Measurements from ENCODE around the gene PRDM15.

PRDM15 gene

DNA sequence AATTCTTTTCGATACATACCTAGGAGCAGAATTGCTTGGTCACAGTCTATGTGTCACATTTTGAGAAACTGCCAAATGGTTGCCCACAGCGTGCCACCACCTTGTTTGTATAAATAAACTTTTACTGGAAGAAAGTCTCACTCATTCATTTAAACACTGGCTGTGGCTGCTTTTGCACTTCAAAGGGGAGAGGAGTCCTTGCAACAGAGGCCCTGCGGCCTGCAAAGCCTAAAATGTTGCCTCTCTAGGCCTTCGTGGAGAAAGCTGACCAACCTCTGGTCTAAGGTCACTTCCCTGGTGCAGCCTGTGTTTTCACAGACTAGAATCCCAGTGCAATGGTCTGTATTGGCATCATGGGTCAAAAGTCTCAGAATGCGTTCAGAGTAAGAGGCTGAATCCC, 120.6 kb downstream of the PRDM15 start:
- Histone ChIP-seq H2BK120ac (ENCODE audit: insufficient read depth, low read length, poor library complexity) (no peak overlapping the region), H2BK5ac (ENCODE audit: low read depth, low read length, poor library complexity) (no peak overlapping the region), H3K18ac (ENCODE audit: low read length) (no peak overlapping the region), H3K4me2 (ENCODE audit: low read length) (no peak overlapping the region), H3K27me3 (ENCODE audit: insufficient read depth, low read length) (no peaks in the 10 kb centered on the region), H3K79me2 (ENCODE audit: control insufficient read depth, insufficient read depth, low read length, poor library complexity) (peaks cover 3% of the 10 kb centered on the region), H3K23ac (ENCODE audit: low read length) (no peak overlapping the region), H2BK12ac (ENCODE audit: low read length) (no peak overlapping the region), H3K4me3 (ENCODE audit: low read depth, low read length) (no peak overlapping the region), H3K36me3 (ENCODE audit: control insufficient read depth in 1 of 2, insufficient read depth in 2 of 2, low read length in 2 of 2) (peaks cover 3 to 5% of the 10 kb centered on the region in 2 experiments), H2AFZ (ENCODE audit: insufficient read depth, low read length, poor library complexity) (no peak overlapping the region), H3K4ac (ENCODE audit: low read depth, low read length) (no peak overlapping the region), H4K8ac (ENCODE audit: low read depth, low read length) (no peak overlapping the region), H3K79me1 (ENCODE audit: low read length) (peaks cover 7% of the 10 kb centered on the region), H3K14ac (ENCODE audit: low read length) (no peak overlapping the region), H3K27ac (ENCODE audit: low read depth, low read length) (no peak overlapping the region), H3K9me3 (ENCODE audit: insufficient read depth, low read depth, low read length) (no peaks in the 10 kb centered on the region), H3K4me1 (ENCODE audit: control insufficient read depth in 1 of 2, insufficient read depth in 2 of 2, low read length in 2 of 2) (peaks cover 25 to 27% of the 10 kb centered on the region in 2 experiments), H3K9ac (ENCODE audit: low read length) (no peak overlapping the region), H4K91ac (ENCODE audit: low read depth, low read length) (no peak overlapping the region), H2AK5ac (ENCODE audit: low read length) (no peak overlapping the region), H4K12ac (ENCODE audit: low read depth, low read length) (no peak overlapping the region)
- WGBS (ENCODE audit: extremely low coverage, insufficient coverage, insufficient read length), result no CpG with 5 or more reads among the region's 5 CpGs
- no peak for DNase-seq

GRCh38 chr21:41755934-41756773, 123.0 kb downstream of the PRDM15 start:
- no peaks in the 10 kb centered on the region for H3K79me2 ChIP-seq (ENCODE audit: control insufficient read depth, insufficient read depth, low read length, poor library complexity)
- peaks cover 20 to 22% of the 10 kb centered on the region in 2 experiments for H3K4me1 ChIP-seq (ENCODE audit: control insufficient read depth in 1 of 2, insufficient read depth in 2 of 2, low read length in 2 of 2)
- no peaks in the 10 kb centered on the region for H3K9me3 ChIP-seq (ENCODE audit: insufficient read depth, low read depth, low read length)
- H3K4ac ChIP-seq (ENCODE audit: low read depth, low read length), result no peak overlapping the region
- no peaks in the 10 kb centered on the region for H3K79me1 ChIP-seq (ENCODE audit: low read length)
- H3K9ac ChIP-seq (ENCODE audit: low read length), result no peak overlapping the region
- H2BK12ac ChIP-seq (ENCODE audit: low read length), result no peak overlapping the region
- no peak overlapping the region for H3K4me3 ChIP-seq (ENCODE audit: low read depth, low read length)
- H4K8ac ChIP-seq (ENCODE audit: low read depth, low read length), result no peak overlapping the region
- H2AK5ac ChIP-seq (ENCODE audit: low read length), result no peak overlapping the region
- no peak overlapping the region for H2AFZ ChIP-seq (ENCODE audit: insufficient read depth, low read length, poor library complexity)
- H3K18ac ChIP-seq (ENCODE audit: low read length), result no peak overlapping the region
- no peak for DNase-seq
- no CpG with 5 or more reads among the region's 33 CpGs for WGBS (ENCODE audit: extremely low coverage, insufficient coverage, insufficient read length)
- peaks cover 3 to 5% of the 10 kb centered on the region in 2 experiments for H3K36me3 ChIP-seq (ENCODE audit: control insufficient read depth in 1 of 2, insufficient read depth in 2 of 2, low read length in 2 of 2)
- H4K12ac ChIP-seq (ENCODE audit: low read depth, low read length), result no peak overlapping the region
- H2BK5ac ChIP-seq (ENCODE audit: low read depth, low read length, poor library complexity), result no peak overlapping the region
- no peak overlapping the region for H3K4me2 ChIP-seq (ENCODE audit: low read length)
- no peak overlapping the region for H3K14ac ChIP-seq (ENCODE audit: low read length)
- H2BK120ac ChIP-seq (ENCODE audit: insufficient read depth, low read length, poor library complexity), result no peak overlapping the region
- H3K23ac ChIP-seq (ENCODE audit: low read length), result no peak overlapping the region
- no peak overlapping the region for H4K91ac ChIP-seq (ENCODE audit: low read depth, low read length)
- H3K27me3 ChIP-seq (ENCODE audit: insufficient read depth, low read length), result no peaks in the 10 kb centered on the region
- no peak overlapping the region for H3K27ac ChIP-seq (ENCODE audit: low read depth, low read length)

DNA sequence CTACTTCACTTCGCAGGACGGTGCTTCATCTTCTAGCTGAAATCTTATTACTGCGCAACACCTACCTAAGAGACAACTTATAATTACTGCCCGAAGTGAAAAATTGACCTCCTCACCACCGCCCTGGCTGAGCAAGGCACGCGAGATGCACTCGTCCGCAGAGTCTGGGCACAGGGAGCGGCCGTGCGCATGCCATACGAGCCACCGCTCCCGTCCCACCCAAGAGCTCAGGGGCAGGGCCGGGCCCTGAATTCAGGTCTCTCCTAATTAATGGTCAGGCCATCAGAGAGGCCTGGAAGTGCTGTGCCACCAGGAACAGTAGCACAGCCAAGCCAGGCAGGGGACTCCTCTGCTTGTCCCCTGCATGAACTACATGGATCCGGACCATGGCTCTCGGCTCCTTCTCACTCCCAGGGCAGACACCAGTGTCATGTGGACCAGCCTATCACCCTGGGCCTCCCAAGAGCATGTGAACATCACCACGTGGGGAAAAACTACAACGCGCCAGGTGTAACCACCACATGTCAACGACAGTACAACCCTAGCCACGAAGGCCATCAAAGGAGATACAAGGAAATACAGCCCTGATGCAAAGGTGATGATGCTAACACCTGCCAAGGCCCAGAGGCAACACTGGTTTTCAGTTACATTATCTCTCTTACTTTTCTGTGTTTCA, 123.7 kb downstream of the PRDM15 start:
- Histone ChIP-seq H3K23ac (ENCODE audit: low read length) (no peak overlapping the region), H3K4me2 (ENCODE audit: low read length) (no peak overlapping the region), H4K8ac (ENCODE audit: low read depth, low read length) (no peak overlapping the region), H3K27me3 (ENCODE audit: insufficient read depth, low read length) (no peaks in the 10 kb centered on the region), H3K18ac (ENCODE audit: low read length) (no peak overlapping the region), H4K91ac (ENCODE audit: low read depth, low read length) (no peak overlapping the region), H3K4ac (ENCODE audit: low read depth, low read length) (no peak overlapping the region), H3K36me3 (ENCODE audit: control insufficient read depth in 1 of 2, insufficient read depth in 2 of 2, low read length in 2 of 2) (peaks cover 3 to 5% of the 10 kb centered on the region in 2 experiments), H3K79me2 (ENCODE audit: control insufficient read depth, insufficient read depth, low read length, poor library complexity) (no peaks in the 10 kb centered on the region), H3K14ac (ENCODE audit: low read length) (no peak overlapping the region), H4K12ac (ENCODE audit: low read depth, low read length) (no peak overlapping the region), H2AK5ac (ENCODE audit: low read length) (no peak overlapping the region), H3K9ac (ENCODE audit: low read length) (no peak overlapping the region), H3K4me1 (ENCODE audit: control insufficient read depth in 1 of 2, insufficient read depth in 2 of 2, low read length in 2 of 2) (peaks cover 20 to 21% of the 10 kb centered on the region in 2 experiments), H3K27ac (ENCODE audit: low read depth, low read length) (no peak overlapping the region), H2BK5ac (ENCODE audit: low read depth, low read length, poor library complexity) (no peak overlapping the region), H2BK12ac (ENCODE audit: low read length) (no peak overlapping the region), H3K4me3 (ENCODE audit: low read depth, low read length) (no peak overlapping the region), H3K79me1 (ENCODE audit: low read length) (no peaks in the 10 kb centered on the region), H3K9me3 (ENCODE audit: insufficient read depth, low read depth, low read length) (no peaks in the 10 kb centered on the region), H2BK120ac (ENCODE audit: insufficient read depth, low read length, poor library complexity) (no peak overlapping the region), H2AFZ (ENCODE audit: insufficient read depth, low read length, poor library complexity) (no peak overlapping the region)
- peak in 1 of 2 donors; percentile 40 for DNase-seq
- no CpG with 5 or more reads among the region's 23 CpGs for WGBS (ENCODE audit: extremely low coverage, insufficient coverage, insufficient read length)

DNA sequence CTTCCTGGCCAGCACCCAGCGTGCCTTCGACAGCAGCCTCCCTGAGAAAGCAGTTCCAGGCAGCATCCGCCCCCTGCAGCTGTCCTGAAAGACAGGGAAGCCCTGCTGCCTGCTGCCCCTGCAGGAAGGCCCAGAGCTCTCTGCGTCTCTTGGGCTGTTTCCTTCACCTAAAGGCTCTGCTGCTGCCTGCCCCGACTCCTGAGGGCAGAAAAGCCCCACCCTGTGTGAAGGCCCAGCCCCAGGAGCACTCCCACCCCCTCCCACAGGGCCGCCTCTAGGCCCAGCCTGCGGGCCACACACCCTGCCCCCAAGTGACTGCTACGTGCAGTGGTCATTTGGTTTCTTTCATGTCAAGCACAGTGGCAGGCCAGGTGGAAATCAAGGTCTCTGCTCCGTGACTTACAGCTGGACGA, 124.7 kb downstream of the PRDM15 start:
- Histone ChIP-seq H3K4me2 (ENCODE audit: low read length) (no peak overlapping the region), H2BK120ac (ENCODE audit: insufficient read depth, low read length, poor library complexity) (no peak overlapping the region), H3K18ac (ENCODE audit: low read length) (no peak overlapping the region), H3K27ac (ENCODE audit: low read depth, low read length) (no peak overlapping the region), H4K91ac (ENCODE audit: low read depth, low read length) (no peak overlapping the region), H3K79me2 (ENCODE audit: control insufficient read depth, insufficient read depth, low read length, poor library complexity) (no peaks in the 10 kb centered on the region), H2BK12ac (ENCODE audit: low read length) (no peak overlapping the region), H3K23ac (ENCODE audit: low read length) (no peak overlapping the region), H3K4ac (ENCODE audit: low read depth, low read length) (no peak overlapping the region), H4K8ac (ENCODE audit: low read depth, low read length) (no peak overlapping the region), H3K9ac (ENCODE audit: low read length) (no peak overlapping the region), H2BK5ac (ENCODE audit: low read depth, low read length, poor library complexity) (no peak overlapping the region), H3K36me3 (ENCODE audit: control insufficient read depth in 1 of 2, insufficient read depth in 2 of 2, low read length in 2 of 2) (peaks cover 3 to 5% of the 10 kb centered on the region in 2 experiments), H3K79me1 (ENCODE audit: low read length) (no peaks in the 10 kb centered on the region), H3K9me3 (ENCODE audit: insufficient read depth, low read depth, low read length) (no peaks in the 10 kb centered on the region), H2AFZ (ENCODE audit: insufficient read depth, low read length, poor library complexity) (no peak overlapping the region), H2AK5ac (ENCODE audit: low read length) (no peak overlapping the region), H3K14ac (ENCODE audit: low read length) (no peak overlapping the region), H3K4me3 (ENCODE audit: low read depth, low read length) (no peak overlapping the region), H3K4me1 (ENCODE audit: control insufficient read depth in 1 of 2, insufficient read depth in 2 of 2, low read length in 2 of 2) (peaks cover 20 to 25% of the 10 kb centered on the region in 2 experiments), H3K27me3 (ENCODE audit: insufficient read depth, low read length) (no peaks in the 10 kb centered on the region), H4K12ac (ENCODE audit: low read depth, low read length) (no peak overlapping the region)
- peak; percentile 87 for DNase-seq
- no CpG with 5 or more reads among the region's 10 CpGs for WGBS (ENCODE audit: extremely low coverage, insufficient coverage, insufficient read length)
